ENCODE results near the gene CTBP2.

CTBP2 gene

GRCh38 chr10:125135771-125136035 lies 24.7 kb downstream of the CTBP2 start:
- Histone ChIP-seq H3K4me3 (replicated peaks; ENCODE audit: low read depth, low read length) (no peak overlapping the region), H3K36me3 (ENCODE audit: control insufficient read depth, insufficient read depth, low read length) (no peaks in the 10 kb centered on the region), H3K27me3 (replicated peaks; ENCODE audit: control insufficient read depth, insufficient read depth, low read length) (no peaks in the 10 kb centered on the region; the same call in 1 of the 2 replicates)
- TF ChIP-seq CTCF (IDR thresholded peaks at IDR 0.05; ENCODE audit: insufficient read depth, low read length, poor library complexity, severe bottlenecking) = no peak
- DNase-seq (ENCODE audit: extremely low read depth, insufficient read length) = no peak

GRCh38 chr10:125134916-125135770 lies 25.2 kb downstream of the CTBP2 start:
- no peak for TF ChIP-seq CTCF (IDR thresholded peaks at IDR 0.05; ENCODE audit: insufficient read depth, low read length, poor library complexity, severe bottlenecking)
- no peak overlapping the region for H3K4me3 ChIP-seq (replicated peaks; ENCODE audit: low read depth, low read length)
- H3K36me3 ChIP-seq (ENCODE audit: control insufficient read depth, insufficient read depth, low read length) = no peaks in the 10 kb centered on the region
- H3K27me3 ChIP-seq (replicated peaks; ENCODE audit: control insufficient read depth, insufficient read depth, low read length) = no peaks in the 10 kb centered on the region; the same call in 1 of the 2 replicates
- DNase-seq (ENCODE audit: extremely low read depth, insufficient read length) = no peak

- H3K4me3 ChIP-seq (replicated peaks; ENCODE audit: low read depth, low read length) = no peak overlapping the region
- no peak for TF ChIP-seq CTCF (IDR thresholded peaks at IDR 0.05; ENCODE audit: insufficient read depth, low read length, poor library complexity, severe bottlenecking)
- H3K36me3 ChIP-seq (ENCODE audit: control insufficient read depth, insufficient read depth, low read length) = no peaks in the 10 kb centered on the region
- H3K27me3 ChIP-seq (replicated peaks; ENCODE audit: control insufficient read depth, insufficient read depth, low read length) = no peaks in the 10 kb centered on the region; the same call in 1 of the 2 replicates
- DNase-seq (ENCODE audit: extremely low read depth, insufficient read length) = no peak
These were observed 25.9 kb downstream of the CTBP2 start for GRCh38 chr10:125134483-125134848.

GRCh38 chr10:125133696-125134482 lies 26.5 kb downstream of the CTBP2 start:
- no peak for TF ChIP-seq CTCF (IDR thresholded peaks at IDR 0.05; ENCODE audit: insufficient read depth, low read length, poor library complexity, severe bottlenecking)
- no peak for DNase-seq (ENCODE audit: extremely low read depth, insufficient read length)
- Histone ChIP-seq H3K27me3 (replicated peaks; ENCODE audit: control insufficient read depth, insufficient read depth, low read length) (no peaks in the 10 kb centered on the region; the same call in 1 of the 2 replicates), H3K4me3 (replicated peaks; ENCODE audit: low read depth, low read length) (no peak overlapping the region), H3K36me3 (ENCODE audit: control insufficient read depth, insufficient read depth, low read length) (no peaks in the 10 kb centered on the region)

GRCh38 chr10:125132344-125132743 lies 28.0 kb downstream of the CTBP2 start:
- TF ChIP-seq CTCF (IDR thresholded peaks at IDR 0.05; ENCODE audit: insufficient read depth, low read length, poor library complexity, severe bottlenecking) = no peak
- Histone ChIP-seq H3K36me3 (ENCODE audit: control insufficient read depth, insufficient read depth, low read length) (no peaks in the 10 kb centered on the region), H3K4me3 (replicated peaks; ENCODE audit: low read depth, low read length) (no peak overlapping the region), H3K27me3 (replicated peaks; ENCODE audit: control insufficient read depth, insufficient read depth, low read length) (no peaks in the 10 kb centered on the region; the same call in 1 of the 2 replicates)
- DNase-seq (ENCODE audit: extremely low read depth, insufficient read length) = no peak

Data from GM06990 (cell line).